ENCODE results near the gene NKTR. TPM values are rescaled to one million over a fixed set of nuclear protein-coding genes. Genes with fewer than 3 reads are reported as not detected.

NKTR gene
- total RNA-seq, 4 donors from 2014 or later: 33.8 to 82.3 (median 49.6) TPM

GRCh38 chr3:42689421-42690014 lies 89.0 kb downstream of the NKTR start:
- 81% methylated on average over 9 of the region's 9 CpGs for WGBS, 2 donors
- DNase-seq (ENCODE audit: low spot score in 2 of 2): peak in 1 of 2 donors; percentile 79
- intact Hi-C loops (cut with DNase I; ENCODE audit: low total_unique reads): loop anchor here (5.0 kb wide), 1 partner anchor 1648 kb away; the partner anchor contains the start of gene TCAIM
- H3K4me3 ChIP-seq (ENCODE audit: low read depth, poor library complexity, severe bottlenecking): no peak overlapping the region
- TF ChIP-seq POLR2A (IDR thresholded peaks at IDR 0.05) (no peak), CTCF (IDR thresholded peaks at IDR 0.05) (no peak)

GRCh38 chr3:42690191-42690590 lies 89.7 kb downstream of the NKTR start:
- peak in 1 of 2 donors; percentile 62 for DNase-seq (ENCODE audit: low spot score in 2 of 2)
- 84 to 87% methylated on average over 7 of the region's 7 CpGs for WGBS, 2 donors

GRCh38 chr3:42690766-42691680 lies 90.5 kb downstream of the NKTR start:
- TF ChIP-seq POLR2A (IDR thresholded peaks at IDR 0.05) (no peak), CTCF (IDR thresholded peaks at IDR 0.05) (no peak)
- no peak overlapping the region for H3K4me3 ChIP-seq (ENCODE audit: low read depth, poor library complexity, severe bottlenecking)
- 70 to 78% methylated on average over 10 of the region's 10 CpGs for WGBS, 2 donors
- intact Hi-C loops (cut with DNase I; ENCODE audit: low total_unique reads): loop anchor here (5.0 kb wide), 1 partner anchor 1646 kb away; the partner anchor contains the start of gene TCAIM
- peak in 1 of 2 donors; percentile 80 for DNase-seq (ENCODE audit: low spot score in 2 of 2)

More at GRCh38 chr3:42690191-42690590, 89.7 kb downstream of the NKTR start:
- no peak for TF ChIP-seq CTCF (IDR thresholded peaks at IDR 0.05)
- no peak for TF ChIP-seq POLR2A (IDR thresholded peaks at IDR 0.05)
- no peak overlapping the region for H3K4me3 ChIP-seq (ENCODE audit: low read depth, poor library complexity, severe bottlenecking)
- intact Hi-C loops (cut with DNase I; ENCODE audit: low total_unique reads): loop anchor here (5.0 kb wide), 1 partner anchor 1647 kb away; the partner anchor contains the start of gene TCAIM

- DNase-seq (ENCODE audit: low spot score in 2 of 2): peak in 1 of 2 donors; percentile 83
- TF ChIP-seq CTCF (IDR thresholded peaks at IDR 0.05) (no peak), POLR2A (IDR thresholded peaks at IDR 0.05) (no peak)
- WGBS, 2 donors: 78 to 81% methylated on average over 9 to 13 of the region's 13 CpGs
- no peak overlapping the region for H3K4me3 ChIP-seq (ENCODE audit: low read depth, poor library complexity, severe bottlenecking)
- intact Hi-C loops (cut with DNase I; ENCODE audit: low total_unique reads): loop anchor here (5.0 kb wide), 1 partner anchor 1645 kb away; the partner anchor contains the start of gene TCAIM
Observed at GRCh38 chr3:42691816-42692666, 91.6 kb downstream of the NKTR start.

All from lower leg skin (tissue), 4 donors.